Measurements from ENCODE around the gene ZNF444. TPM values are rescaled to one million over a fixed set of nuclear protein-coding genes. Genes with fewer than 3 reads are reported as not detected.

The ZNF444 gene
- polyA plus RNA-seq, 2 of the 4 experiments (the other 2 are of a cell fraction): 16.5 to 26.2 TPM

DNA sequence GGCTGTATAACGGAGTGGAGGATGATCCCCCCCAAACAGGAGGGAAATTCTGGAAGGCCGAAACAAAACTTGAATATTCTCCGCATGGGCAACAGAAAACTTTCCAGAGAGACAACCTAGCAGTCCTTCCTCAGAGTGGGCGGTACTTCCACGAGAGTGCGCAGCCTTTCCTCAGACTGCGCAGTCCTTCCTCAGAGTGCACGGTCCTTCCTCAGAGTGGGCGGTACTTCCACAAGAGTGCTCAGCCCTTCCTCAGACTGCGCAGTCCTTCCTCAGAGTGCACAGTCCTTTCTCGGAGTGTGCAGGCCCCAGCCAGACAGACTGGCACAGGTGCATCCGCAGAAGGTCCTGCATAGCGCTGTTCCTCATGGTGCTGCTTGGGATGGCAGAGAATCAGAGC, 22.0 kb downstream of the ZNF444 start:
- no peak for TF ChIP-seq FOXS1 (CRISPR knock-in tag; IDR thresholded peaks at IDR 0.05)
- TF ChIP-seq SREBF2 (IDR thresholded peaks at IDR 0.05): no peak
- no peak for TF ChIP-seq ZC3H11A (IDR thresholded peaks at IDR 0.05)
- TF ChIP-seq CHD2 (IDR thresholded peaks at IDR 0.05; ENCODE audit: low read length, partially characterized antibody): no peak
- ATAC-seq (peak; percentile 20 to 41; a peak in 4 of 6 replicates), DNase-seq (ENCODE audit: low read depth in 1 of 2, low spot score in 1 of 2) (no peak), FAIRE-seq (no peak)
- CTCF ChIA-PET: interaction anchor here (1.0 to 1.1 kb wide), 2 partner anchors 9 to 16 kb away, joined by 3 read pairs; no protein-coding TSS in a partner anchor
- Histone ChIP-seq H3K4me2 (no peak overlapping the region), H3K4me1 (no peaks in the 10 kb centered on the region), H3K27ac (no peak overlapping the region), H3K4me3 (no peak overlapping the region), H3K9me3 (no peaks in the 10 kb centered on the region; the same call in 2 of the 3 replicates)
- POLR2A ChIA-PET: no interaction called here
- 92% methylated on average over 13 of the region's 13 CpGs for WGBS (ENCODE audit: missing lambda C conversion rate)

DNA sequence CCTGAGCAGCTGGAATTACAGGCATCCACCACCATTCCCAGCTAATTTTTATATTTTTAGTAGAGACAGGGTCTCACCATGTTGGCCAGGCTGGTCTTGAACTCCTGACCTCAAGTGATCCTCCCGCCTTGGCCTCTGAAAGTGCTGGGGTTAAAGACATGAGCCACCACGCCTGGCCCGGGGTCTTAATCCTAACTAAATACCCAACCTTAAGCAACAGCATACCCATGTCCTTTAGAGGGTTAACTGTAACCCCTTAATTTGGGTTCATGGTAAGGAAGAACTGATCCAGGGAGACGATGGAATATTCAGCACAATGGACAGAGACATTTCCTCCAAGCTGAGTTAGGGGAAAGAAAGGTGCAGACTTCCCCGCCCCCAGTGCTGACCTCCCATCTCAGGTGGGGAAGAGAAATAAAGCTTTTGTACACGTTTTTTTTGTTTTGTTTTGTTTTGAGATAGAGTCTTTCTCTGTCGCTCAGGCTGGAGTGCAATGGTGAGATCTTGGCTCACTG, 26.0 kb downstream of the ZNF444 start:
- 44% methylated on average over 7 of the region's 7 CpGs for WGBS (ENCODE audit: missing lambda C conversion rate)
- DNase-seq (ENCODE audit: low read depth in 1 of 2, low spot score in 1 of 2) (no peak), ATAC-seq (no peak), FAIRE-seq (no peak)
- TF ChIP-seq NR3C1 (IDR thresholded peaks at IDR 0.05) (no peak), EHMT2 (IDR thresholded peaks at IDR 0.05; ENCODE audit: low read depth) (peak; percentile 47; the same call in 1 of the 2 replicates), MYC (IDR thresholded peaks at IDR 0.05; ENCODE audit: borderline replicate concordance, low read length) (no peak), JUNB (IDR thresholded peaks at IDR 0.05) (no peak), CHD4 (IDR thresholded peaks at IDR 0.05; ENCODE audit: borderline replicate concordance) (no peak)
- TF ChIP-seq, protein P1, sequence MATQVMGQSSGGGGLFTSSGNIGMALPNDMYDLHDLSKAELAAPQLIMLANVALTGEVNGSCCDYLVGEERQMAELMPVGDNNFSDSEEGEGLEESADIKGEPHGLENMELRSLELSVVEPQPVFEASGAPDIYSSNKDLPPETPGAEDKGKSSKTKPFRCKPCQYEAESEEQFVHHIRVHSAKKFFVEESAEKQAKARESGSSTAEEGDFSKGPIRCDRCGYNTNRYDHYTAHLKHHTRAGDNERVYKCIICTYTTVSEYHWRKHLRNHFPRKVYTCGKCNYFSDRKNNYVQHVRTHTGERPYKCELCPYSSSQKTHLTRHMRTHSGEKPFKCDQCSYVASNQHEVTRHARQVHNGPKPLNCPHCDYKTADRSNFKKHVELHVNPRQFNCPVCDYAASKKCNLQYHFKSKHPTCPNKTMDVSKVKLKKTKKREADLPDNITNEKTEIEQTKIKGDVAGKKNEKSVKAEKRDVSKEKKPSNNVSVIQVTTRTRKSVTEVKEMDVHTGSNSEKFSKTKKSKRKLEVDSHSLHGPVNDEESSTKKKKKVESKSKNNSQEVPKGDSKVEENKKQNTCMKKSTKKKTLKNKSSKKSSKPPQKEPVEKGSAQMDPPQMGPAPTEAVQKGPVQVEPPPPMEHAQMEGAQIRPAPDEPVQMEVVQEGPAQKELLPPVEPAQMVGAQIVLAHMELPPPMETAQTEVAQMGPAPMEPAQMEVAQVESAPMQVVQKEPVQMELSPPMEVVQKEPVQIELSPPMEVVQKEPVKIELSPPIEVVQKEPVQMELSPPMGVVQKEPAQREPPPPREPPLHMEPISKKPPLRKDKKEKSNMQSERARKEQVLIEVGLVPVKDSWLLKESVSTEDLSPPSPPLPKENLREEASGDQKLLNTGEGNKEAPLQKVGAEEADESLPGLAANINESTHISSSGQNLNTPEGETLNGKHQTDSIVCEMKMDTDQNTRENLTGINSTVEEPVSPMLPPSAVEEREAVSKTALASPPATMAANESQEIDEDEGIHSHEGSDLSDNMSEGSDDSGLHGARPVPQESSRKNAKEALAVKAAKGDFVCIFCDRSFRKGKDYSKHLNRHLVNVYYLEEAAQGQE (IDR thresholded peaks at IDR 0.05): peak; percentile 87
- no peaks in the 10 kb centered on the region for H3K4me1 ChIP-seq
- no peak overlapping the region for H3K4me2 ChIP-seq
- no peaks in the 10 kb centered on the region; the same call in 2 of the 3 replicates for H3K9me3 ChIP-seq
- H3K4me3 ChIP-seq: no peak overlapping the region
- ChIA-PET POLR2A (no interaction called here), CTCF (interaction anchor here (1.1 to 1.8 kb wide), 4 partner anchors 12 to 166 kb away, joined by 3 to 5 read pairs (median 4); no protein-coding TSS in a partner anchor)
- H3K27ac ChIP-seq: no peak overlapping the region

DNA sequence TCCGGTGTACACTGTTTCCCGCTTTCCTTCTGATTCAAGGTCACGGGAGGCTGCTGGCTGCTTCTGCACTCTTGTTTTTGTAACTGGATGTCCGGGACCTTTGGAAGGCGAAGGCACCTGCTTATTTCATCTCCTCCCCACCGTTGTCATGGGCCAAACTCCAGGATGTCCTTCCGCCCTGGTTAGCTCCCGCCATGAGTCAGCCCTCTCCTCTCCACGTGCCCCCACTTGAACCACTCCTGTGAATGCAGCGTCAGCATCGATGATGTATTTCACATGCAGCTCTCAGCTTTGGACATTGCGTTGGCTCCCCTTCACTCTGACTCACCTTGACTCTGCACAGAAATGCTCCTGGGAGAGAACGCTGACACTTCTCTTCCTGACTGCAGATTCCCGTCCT, 29.2 kb downstream of the ZNF444 start:
- H3K4me2 ChIP-seq: peak overlapping the region; percentile 29; the same call in 1 of the 3 replicates
- H3K9me3 ChIP-seq: no peaks in the 10 kb centered on the region; the same call in 2 of the 3 replicates
- 36% methylated on average over 14 of the region's 14 CpGs for WGBS (ENCODE audit: missing lambda C conversion rate)
- no peak for FAIRE-seq
- CTCF ChIA-PET: interaction anchor here (0.7 to 2.1 kb wide), 4 partner anchors 9 to 170 kb away, joined by 3 to 7 read pairs (median 3); no protein-coding TSS in a partner anchor
- H3K4me3 ChIP-seq: no peak overlapping the region
- H3K4me1 ChIP-seq: no peaks in the 10 kb centered on the region
- H3K27ac ChIP-seq: no peak overlapping the region
- TF ChIP-seq, protein P2, sequence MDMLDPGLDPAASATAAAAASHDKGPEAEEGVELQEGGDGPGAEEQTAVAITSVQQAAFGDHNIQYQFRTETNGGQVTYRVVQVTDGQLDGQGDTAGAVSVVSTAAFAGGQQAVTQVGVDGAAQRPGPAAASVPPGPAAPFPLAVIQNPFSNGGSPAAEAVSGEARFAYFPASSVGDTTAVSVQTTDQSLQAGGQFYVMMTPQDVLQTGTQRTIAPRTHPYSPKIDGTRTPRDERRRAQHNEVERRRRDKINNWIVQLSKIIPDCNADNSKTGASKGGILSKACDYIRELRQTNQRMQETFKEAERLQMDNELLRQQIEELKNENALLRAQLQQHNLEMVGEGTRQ (IDR thresholded peaks at IDR 0.05): peak; percentile 81
- TF ChIP-seq SREBF2 (IDR thresholded peaks at IDR 0.05) (no peak), MAFK (IDR thresholded peaks at IDR 0.05; ENCODE audit: partially characterized antibody) (peak; percentile 94)
- ATAC-seq: peak; percentile 64 to 79
- peak in 1 of 2 experiments; percentile 73 for DNase-seq (ENCODE audit: low read depth in 1 of 2, low spot score in 1 of 2)
- POLR2A ChIA-PET: interaction anchor here (1.0 kb wide), 1 partner anchor 49 kb away, joined by 4 read pairs; the partner anchor contains the start of gene ZNF787

DNA sequence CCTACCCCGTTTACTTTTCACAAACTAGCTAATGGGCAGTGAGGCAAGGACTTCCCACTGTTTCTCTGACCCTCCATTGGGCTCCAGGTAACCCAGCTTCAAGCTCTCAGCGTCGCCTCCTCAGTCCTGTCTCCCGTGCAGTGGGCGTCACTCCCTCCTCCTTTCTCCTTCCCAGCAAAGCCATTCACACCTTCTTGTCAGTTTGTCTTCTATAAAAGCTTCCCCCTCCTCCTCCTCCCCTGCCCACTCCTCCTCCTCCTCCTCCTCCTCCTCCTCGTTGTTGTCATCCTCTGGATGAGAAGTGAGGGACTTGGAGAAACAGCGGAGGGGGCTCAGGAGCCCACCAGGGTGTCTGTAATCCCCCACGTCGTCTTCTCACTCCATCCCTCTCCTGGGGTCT, 33.0 kb downstream of the ZNF444 start:
- TF ChIP-seq SREBF2 (IDR thresholded peaks at IDR 0.05): no peak
- TF ChIP-seq, protein P3, sequence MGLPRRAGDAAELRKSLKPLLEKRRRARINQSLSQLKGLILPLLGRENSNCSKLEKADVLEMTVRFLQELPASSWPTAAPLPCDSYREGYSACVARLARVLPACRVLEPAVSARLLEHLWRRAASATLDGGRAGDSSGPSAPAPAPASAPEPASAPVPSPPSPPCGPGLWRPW (IDR thresholded peaks at IDR 0.05): no peak
- TF ChIP-seq ZFP36 (IDR thresholded peaks at IDR 0.05; ENCODE audit: borderline replicate concordance, partially characterized antibody): no peak
- TF ChIP-seq TFCP2L1 (CRISPR knock-in tag; IDR thresholded peaks at IDR 0.05): no peak
- no peak for TF ChIP-seq HDAC2 (IDR thresholded peaks at IDR 0.05)
- TF ChIP-seq JUN (IDR thresholded peaks at IDR 0.05): no peak
- TF ChIP-seq POLR2AphosphoS2 (conservative IDR thresholded peaks at IDR 0.05; ENCODE audit: low read length): no peak
- TF ChIP-seq EP300 (IDR thresholded peaks at IDR 0.05): no peak
- no peak for TF ChIP-seq MAFK (IDR thresholded peaks at IDR 0.05; ENCODE audit: partially characterized antibody)
- no peak for TF ChIP-seq HOXA7 (CRISPR knock-in tag; IDR thresholded peaks at IDR 0.05)
- Histone ChIP-seq H3K9me3 (no peaks in the 10 kb centered on the region), H3K4me1 (no peaks in the 10 kb centered on the region), H3K4me3 (no peak overlapping the region), H3K4me2 (no peak overlapping the region), H3K27ac (no peak overlapping the region)
- ATAC-seq: 0 out of 6 replicates have a peak, but pooled peaks of 1 of the 2 experiments have one; percentile 11
- no peak for DNase-seq (ENCODE audit: low read depth in 1 of 2, low spot score in 1 of 2)
- POLR2A ChIA-PET: interaction anchor here (0.5 kb wide), 1 partner anchor 32 kb away, joined by 3 read pairs; no protein-coding TSS in a partner anchor
- 27% methylated on average over 9 of the region's 9 CpGs for WGBS (ENCODE audit: missing lambda C conversion rate)
- FAIRE-seq: no peak
- CTCF ChIA-PET: interaction anchor here (0.8 to 1.2 kb wide), 4 partner anchors 19 to 113 kb away, joined by 3 to 5 read pairs (median 3); no protein-coding TSS in a partner anchor

Data from A549 (cell line).